Kidney (tissue), 11 donors: Measurements from ENCODE around the gene WDR41. TPM values are rescaled to one million over a fixed set of nuclear protein-coding genes. Genes with fewer than 3 reads are reported as not detected.
"Not testable (repeated sequence)": the region's sequence is repeated elsewhere in the genome, so short reads cannot be mapped to it uniquely, and the experiment has no call there.

ENCODE experiments used
- DNase-seq, 5 donors: peaks; one replicate each; pipeline ENCODE4 v3.0.0-alpha.2; 2013 to 2020
- FAIRE-seq: peaks from 2 replicates; lab custom pipeline; 2012; peaks lifted over from hg19 to GRCh38; lab: Jason Lieb, UNC
- H3K27ac ChIP-seq, 2 donors: one replicate each; pipeline ENCODE4 v1.7.0; 2013; ENCODE audit warnings: low read depth in 2 of 2, low read length in 2 of 2, inconsistent platforms in 1 of 2
- H3K27me3 ChIP-seq: one replicate; pipeline ENCODE4 v1.7.1; 2013; ENCODE audit warnings: low read length, inconsistent platforms; ENCODE audit not compliant: control insufficient read depth, insufficient read depth
- H3K36me3 ChIP-seq, 3 donors: one replicate each; pipeline versions ENCODE4 v1.7.0 to v1.7.1; 2013; ENCODE audit warnings: low read length in 3 of 3, control low read depth in 1 of 3, inconsistent platforms in 1 of 3; ENCODE audit not compliant: insufficient read depth in 3 of 3, control insufficient read depth in 2 of 3
- H3K4me1 ChIP-seq, 3 donors: one replicate each; pipeline versions ENCODE4 v1.7.0 to v1.7.1; 2013; ENCODE audit warnings: low read length in 3 of 3, inconsistent platforms in 1 of 3, low read depth in 1 of 3; ENCODE audit not compliant: control insufficient read depth in 2 of 3, insufficient read depth in 2 of 3
- H3K4me3 ChIP-seq, 3 donors: one replicate each; pipeline versions ENCODE4 v1.7.0 to v1.8.1; 2013; ENCODE audit warnings: low read length in 3 of 3, control low read depth in 1 of 3, inconsistent platforms in 1 of 3
- H3K9ac ChIP-seq, 3 donors: one replicate each; pipeline versions ENCODE4 v1.7.0 to v1.7.1; 2013; ENCODE audit warnings: low read length in 3 of 3, control low read depth in 1 of 3, inconsistent platforms in 1 of 3
- H3K9me3 ChIP-seq, 3 donors: one replicate each; pipeline versions ENCODE4 v1.7.0 to v1.7.1; 2013; ENCODE audit warnings: low read length in 3 of 3, control low read depth in 1 of 3, inconsistent platforms in 1 of 3; ENCODE audit not compliant: control insufficient read depth in 2 of 3, insufficient read depth in 1 of 3
- intact Hi-C: fragments of 100-400 bp; cut with DNase I; formaldehyde crosslinking; loops from one replicate; pipeline ENCODE4 v1.11.1; 2022
- polyA plus RNA-seq: library from polyadenylated mRNA; stranded (reverse); fragments of 350-450 nt; fragmentation: Illumina TruSeq; extraction: RNeasy Lipid Tissue Mini Kit (QIAGEN cat#74804); gene quantifications from one replicate; pipeline ENCODE4 v1.2.3, GENCODE V29; 2014; ENCODE audit warnings: low read depth, low replicate concordance; ENCODE audit not compliant: insufficient read depth
- total RNA-seq: library from RNA; stranded (reverse); fragmentation: NEBNext Ultra II Directional; extraction: Animal tissue kit (Norgen Biotek cat#: 25700); gene quantifications from one replicate; pipeline ENCODE4 v1.2.1, GENCODE V29; 2021
- donor health status: control.
- donor health status: control.
- donor health status: DM: yes; HTN: yes; CAD: no.
- donor health status: Normal renal cell carcinoma (clear cell type).

The WDR41 gene
- total and polyA plus RNA-seq, 2 donors from 2014 or later, result 16.0 to 45.2 TPM

DNA sequence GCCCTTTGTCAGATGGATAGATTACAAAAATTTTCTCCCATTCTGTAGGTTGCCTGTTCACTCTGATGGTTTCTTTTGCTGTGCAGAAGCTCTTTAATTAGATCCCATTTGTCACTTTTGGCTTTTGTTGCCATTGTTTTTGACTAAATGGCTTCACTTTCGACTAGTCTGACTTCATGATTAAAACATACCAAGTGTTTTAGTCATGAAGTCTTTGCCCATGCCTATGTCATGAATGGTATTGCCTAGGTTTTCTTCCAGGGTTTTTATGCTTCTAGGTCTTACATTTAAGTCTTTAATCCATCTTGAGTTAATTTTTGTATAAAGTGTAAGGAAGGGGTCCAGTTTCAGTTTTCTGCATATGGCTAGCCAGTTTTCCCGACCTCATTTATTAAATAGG lies 108.8 kb downstream of the WDR41 start:
- H3K4me1 ChIP-seq, H3K9ac ChIP-seq, H3K27me3 ChIP-seq, FAIRE-seq, H3K9me3 ChIP-seq, H3K36me3 ChIP-seq, H3K4me3 ChIP-seq, intact Hi-C loops, DNase-seq, H3K27ac ChIP-seq: not testable (repeated sequence)

Other genes starting within 250 kb of the WDR41 start
- not detected for gene OTP, start 146.4 kb upstream of the WDR41 start, total RNA-seq
- gene OTP, start 146.4 kb upstream of the WDR41 start, polyA plus RNA-seq, result not detected